Testis (tissue), 2 donors: ENCODE results near the gene SYK.

ENCODE experiments used
- CTCF ChIP-seq, 3 experiments: fragments of 450-650 bp in 2 of 3; fragments of 200-600 bp in 1 of 3; sonication (generic) in 1 of 3; IDR thresholded peaks; one replicate each; pipeline ENCODE4 v1.5.1; 2016 to 2019; ENCODE audit warnings: antibody characterized with exemption in 3 of 3, mild to moderate bottlenecking in 2 of 3, moderate library complexity in 1 of 3
- POLR2A ChIP-seq: fragments of 450-650 bp; IDR thresholded peaks from one replicate; pipeline ENCODE4 v1.6.1; 2017; ENCODE audit warnings: antibody characterized with exemption, mild to moderate bottlenecking, moderate library complexity

GRCh38 chr9:90816690-90817089 lies 15.1 kb downstream of the SYK start:
- TF ChIP-seq CTCF (IDR thresholded peaks at IDR 0.05) (no peak), POLR2A (no peak)
